GM21423 (cell line): ENCODE measurements around the gene KRTAP21-1.
"Not testable (repeated sequence)": the region's sequence is repeated elsewhere in the genome, so short reads cannot be mapped to it uniquely, and the experiment has no call there.

Source experiments
- ATAC-seq: cut with Tn5 transposase; IDR thresholded peaks from one replicate; pipeline ENCODE4 v1.9.1; 2021; ENCODE audit warnings: mild to moderate bottlenecking, moderate library complexity; ENCODE audit not compliant: unreplicated experiment

The KRTAP21-1 gene

DNA sequence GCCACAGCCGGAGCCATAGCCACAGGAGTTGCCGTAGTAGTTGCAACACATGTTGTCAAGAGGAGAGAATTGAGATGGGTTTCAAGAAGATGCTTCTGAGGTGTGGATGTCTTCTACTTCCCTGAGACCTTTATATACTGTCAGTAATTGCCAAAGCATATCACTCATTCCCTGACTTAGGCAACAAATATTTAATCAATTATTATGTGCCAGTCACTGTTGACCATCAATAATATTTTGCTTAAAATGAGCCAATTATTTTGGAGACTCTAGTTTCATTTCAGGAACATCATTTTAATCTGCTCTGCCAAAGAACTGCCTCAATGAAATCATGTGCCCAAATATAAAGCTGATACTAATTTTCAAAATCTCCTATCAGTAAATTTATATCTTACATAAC is at the start of gene KRTAP21-1:
KRTAP21-1 (minus strand) TSS at position 101 of the 400 bp plus-strand sequence; CDS start at position 51, 50 bp downstream.
- not testable (repeated sequence) for ATAC-seq

DNA sequence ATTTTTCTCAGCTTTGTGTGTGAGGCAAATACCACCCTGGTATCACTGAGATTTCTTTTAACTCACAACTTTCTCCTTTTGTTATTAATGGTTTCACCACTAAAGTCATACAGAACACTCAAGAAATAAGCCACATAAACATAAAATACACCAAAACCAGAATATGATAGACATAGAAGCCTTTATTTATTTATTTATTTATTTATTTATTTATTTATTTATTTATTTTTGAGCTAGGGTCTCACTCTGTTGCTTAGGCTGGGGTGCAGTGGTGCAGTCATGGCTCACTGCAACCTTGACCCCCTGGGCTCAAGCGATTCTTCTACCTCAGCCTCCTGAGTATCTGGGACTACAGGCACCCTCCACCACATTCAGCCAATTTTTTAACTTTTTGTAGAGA is 45.4 kb upstream of the KRTAP21-1 start:
- no peak for ATAC-seq

DNA sequence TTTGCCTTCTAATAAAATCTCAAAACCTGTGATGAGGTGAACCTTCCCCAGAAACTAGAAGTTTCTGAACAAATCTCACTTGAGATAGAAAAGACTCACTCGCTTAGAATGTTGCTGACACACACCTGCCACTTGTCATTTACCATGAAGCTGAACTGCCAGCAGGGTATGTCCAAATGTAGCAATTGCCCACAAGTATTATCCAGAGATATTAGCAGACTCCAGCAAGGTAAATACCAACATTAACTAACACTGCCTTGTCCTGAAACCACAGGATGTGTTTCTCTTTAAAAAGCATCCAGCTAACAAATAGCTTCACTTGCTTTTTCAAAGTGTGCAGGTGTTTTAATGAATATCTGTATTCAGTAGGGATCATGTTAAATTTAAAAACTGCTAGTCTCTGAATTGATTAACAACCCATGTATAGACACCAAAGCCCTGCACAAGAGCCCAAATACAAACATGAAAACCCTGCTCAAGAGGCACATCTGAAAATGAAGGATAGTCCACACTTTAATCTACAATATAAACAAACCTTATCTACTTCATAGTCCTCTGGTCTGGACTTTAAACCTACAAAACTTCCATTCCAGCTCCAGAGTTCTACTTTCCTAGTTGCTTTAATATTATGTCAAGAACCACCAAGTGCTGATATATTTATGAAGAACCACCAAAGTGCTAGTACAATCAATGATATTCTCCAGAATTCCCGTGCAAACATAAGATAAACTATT is 38.5 kb upstream of the KRTAP21-1 start:
- no peak for ATAC-seq

DNA sequence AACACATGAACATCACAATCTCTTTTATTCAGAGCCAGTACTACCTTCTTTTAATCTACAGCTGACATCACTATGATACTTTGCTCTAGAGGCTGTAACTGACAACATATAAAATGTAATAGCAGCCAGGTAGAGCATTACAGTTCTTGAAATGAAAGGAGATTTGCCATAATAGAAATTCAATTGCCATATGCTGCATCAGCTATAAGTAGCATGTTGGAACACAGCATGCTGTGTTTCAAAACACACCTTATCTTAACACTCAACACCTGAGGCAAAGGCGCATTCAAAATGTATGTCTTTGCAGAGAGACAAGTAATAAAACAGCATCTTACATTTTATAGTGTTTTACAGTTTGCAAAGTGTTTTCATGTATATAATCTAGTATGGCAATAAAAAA is 24.0 kb upstream of the KRTAP21-1 start:
- no peak for ATAC-seq

DNA sequence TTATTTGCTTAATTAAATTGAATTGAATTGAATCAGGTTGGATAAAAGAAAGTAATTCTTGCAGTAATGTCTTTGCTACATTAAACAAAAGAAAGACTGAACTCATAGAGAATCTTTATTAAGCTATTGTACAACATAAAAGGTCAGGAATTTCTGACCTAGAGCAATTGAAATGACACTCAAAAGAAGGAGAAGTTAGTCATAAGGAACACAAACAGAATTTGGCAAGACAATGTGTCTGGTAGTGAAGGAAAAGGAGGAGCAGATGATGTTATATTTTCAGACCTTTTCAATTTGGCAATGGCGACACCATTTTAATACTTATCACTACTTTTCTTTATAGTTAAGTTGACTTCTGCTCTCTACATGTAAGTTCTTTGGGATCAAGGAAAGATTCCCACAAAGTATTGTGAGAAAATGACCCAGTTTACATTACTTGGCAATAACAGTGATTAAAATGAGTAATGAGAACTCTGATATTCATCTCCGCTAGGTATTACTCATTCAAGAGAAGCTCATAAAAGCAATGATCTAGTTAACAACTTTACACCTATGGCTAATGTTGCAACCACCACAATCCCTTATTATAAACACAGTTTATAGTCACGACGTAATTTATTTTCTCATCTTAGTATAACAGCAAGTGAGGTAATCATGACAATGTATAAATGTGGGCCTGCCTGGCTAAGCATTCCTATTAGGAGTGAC is 14.7 kb upstream of the KRTAP21-1 start:
- no peak for ATAC-seq

DNA sequence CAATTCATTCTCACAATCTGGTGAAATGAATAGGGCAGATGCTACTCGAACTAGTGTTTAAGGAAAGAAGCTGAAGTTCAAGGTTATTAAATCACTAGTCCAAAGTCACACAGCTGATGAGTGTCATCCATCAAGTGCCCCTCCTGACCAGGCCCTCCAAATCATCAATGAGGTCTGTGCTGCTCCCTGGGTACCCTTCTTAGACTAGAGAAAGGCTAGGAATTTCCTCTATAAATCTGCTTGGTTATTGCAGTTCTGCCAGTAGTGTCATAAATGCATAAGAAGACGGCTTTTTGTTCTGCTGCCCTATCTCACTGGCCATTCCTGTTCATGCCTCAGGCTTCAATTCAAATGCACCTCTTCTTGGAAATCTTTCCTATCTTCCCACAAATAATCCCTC is 5.5 kb upstream of the KRTAP21-1 start:
- no peak for ATAC-seq

DNA sequence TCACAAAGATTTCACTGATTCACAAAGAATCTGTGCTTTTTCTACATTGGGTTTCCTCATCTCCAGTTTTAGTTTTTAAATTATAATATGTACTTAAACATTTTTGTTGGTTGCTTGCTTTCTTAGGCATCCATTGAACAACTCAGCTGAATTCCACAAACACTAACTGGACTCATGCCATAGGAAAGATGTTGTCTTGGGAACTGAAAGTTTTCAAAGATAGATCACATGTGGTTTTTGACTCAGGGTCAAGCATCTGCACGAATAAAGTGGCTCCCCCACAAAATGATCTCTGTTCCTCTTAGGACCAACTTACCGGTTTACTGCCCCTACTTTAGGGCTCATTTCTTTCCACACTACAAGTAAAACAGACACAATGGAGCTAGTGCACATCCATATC is 3.1 kb upstream of the KRTAP21-1 start:
- ATAC-seq: no peak

DNA sequence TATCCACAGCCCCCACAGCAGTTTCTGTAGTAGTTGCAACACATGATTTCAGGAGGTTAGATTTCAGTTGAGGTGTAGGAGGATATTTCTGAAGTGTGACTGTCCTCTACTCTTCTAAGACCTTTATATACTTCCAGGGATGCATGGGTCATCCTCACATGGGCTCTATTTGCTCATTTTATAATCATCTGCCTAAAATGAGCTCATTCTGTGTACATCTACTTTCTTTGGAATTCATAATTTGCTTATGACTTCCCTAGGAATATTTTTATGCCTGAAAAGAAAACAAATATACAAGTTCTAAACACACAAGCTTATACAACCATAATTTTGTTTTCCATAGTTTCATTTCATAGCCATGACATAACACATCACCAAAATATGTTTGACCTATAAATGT is 8.1 kb downstream of the KRTAP21-1 start, which contains the start of gene KRTAP21-2:
KRTAP21-2 (minus strand) TSS at position 101 of the 400 bp plus-strand sequence; CDS start at position 44, 57 bp downstream.
- no peak for ATAC-seq

DNA sequence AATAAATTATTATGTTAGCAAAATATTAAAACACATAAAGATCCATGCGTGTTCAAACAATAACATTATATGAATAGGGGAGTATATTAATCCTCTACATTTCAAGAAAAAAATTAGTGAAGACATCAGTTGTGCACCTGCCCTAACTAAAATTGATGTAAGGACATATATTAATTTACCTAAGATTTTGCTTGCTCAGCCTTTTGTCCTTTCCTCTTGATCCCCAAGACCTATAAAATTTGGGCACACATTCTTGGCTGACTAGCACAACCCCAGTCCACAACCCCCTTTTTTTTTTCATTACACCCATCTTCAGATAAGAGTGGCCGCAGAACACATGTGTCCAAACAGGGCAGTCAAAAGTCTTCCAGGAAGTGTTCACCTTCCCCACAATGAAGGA is 14.8 kb downstream of the KRTAP21-1 start:
- no peak for ATAC-seq

DNA sequence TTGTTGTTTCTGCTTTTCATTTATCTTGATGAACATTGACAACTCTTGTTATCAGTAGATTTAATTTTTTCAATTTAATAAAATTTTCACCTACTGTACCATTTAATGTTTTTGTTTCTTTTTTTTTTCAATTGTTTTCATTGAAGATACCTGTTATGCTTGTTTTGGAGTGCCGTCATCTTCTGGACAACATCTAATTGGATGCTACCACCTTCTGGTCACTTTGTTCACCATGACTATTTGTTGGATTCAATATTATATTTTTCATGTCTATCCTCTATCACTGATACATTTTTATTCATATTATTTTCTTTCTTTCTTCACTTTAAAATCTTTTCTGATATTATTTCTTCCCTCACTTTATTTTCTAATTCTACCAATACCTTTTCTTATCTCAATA is 22.2 kb downstream of the KRTAP21-1 start:
- ATAC-seq: no peak

DNA sequence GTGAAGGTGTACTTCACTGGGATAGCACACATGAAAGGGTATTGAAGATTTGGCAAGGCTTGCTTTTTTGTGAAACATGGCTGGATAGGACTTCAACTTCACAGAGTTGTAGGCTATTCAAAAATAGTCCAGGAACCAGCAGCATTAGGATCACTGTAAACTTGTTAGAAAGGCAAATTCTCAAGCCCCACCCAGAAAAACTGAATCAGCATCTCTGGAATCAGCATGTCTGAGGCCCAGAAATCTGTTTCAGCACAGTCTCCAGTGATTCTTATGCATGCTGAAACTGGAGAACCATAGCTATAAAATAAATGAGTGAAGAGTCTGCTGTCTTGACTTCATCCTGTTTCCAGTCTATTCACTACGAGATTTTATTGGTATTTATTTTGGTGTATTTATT is 28.5 kb downstream of the KRTAP21-1 start:
- ATAC-seq: no peak

DNA sequence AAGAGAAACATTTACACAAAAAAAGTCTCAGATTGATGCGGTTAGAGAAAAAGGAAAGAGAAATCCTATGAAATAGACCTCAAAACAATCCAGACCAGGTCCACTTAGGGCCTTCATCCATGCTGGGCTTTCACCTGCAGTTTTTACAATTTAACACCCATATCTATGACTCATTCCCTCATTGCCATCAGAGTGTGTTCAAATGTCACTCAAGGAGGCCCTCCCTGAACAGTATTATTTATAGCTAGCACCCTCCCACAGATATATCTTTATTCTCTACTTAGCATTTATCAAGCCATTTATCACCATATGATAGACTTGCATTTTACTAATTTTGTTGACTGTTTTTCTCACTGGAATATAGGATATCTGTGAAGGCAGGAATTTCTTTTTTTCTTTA is 35.8 kb downstream of the KRTAP21-1 start:
- no peak for ATAC-seq

DNA sequence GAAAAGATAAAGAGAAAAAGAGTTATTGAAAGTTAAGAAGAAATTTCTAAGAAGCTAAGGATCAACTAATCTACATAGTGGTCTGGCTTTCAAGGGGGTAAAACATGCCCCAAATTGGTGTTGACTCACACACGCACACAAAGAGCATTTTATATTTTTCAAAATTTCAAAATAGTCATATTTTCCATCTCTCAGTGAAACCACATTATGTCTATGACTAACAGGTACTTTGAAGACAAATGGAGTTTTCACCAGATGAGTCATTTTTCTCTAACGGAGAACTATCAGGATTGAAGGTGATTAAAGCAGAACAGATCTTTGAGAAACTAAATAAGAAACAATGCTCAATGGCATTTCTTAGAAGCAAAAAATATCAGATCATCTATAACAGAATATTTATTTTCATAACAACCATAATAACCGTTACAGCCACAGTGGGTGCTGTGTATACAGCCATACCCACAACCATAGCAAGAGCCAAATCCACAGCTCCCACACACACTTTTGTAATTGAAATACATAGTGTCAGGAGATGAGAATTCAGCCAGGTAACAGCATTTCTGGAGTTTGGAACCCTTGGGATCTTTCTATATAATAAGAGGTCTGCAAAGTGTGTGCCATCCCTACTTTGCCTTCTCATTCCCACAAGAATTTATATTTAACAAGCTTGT is 36.9 kb downstream of the KRTAP21-1 start, which contains the start of gene KRTAP21-3:
KRTAP21-3 (minus strand) TSS at position 539 of the 671 bp plus-strand sequence; CDS start at position 521, 18 bp downstream.
- no peak for ATAC-seq

DNA sequence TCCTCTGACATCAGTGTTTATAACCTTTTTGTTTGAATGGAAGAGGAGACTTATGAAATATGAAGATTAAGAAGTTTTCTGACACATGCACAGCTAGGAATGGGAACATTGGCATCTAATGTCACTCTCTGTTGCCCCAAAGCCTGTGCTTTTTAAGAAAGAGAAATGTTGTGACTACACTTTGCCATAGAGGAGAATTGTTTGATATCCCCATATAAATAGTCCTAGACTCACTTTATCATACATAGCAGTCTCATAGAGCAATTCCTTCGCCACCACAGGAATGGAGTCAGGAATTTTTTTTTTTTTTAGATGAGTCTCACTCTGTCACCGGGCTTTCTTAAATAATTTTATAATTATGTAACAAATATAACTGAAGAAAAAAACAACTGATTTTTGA is 38.1 kb downstream of the KRTAP21-1 start:
- ATAC-seq: no peak

DNA sequence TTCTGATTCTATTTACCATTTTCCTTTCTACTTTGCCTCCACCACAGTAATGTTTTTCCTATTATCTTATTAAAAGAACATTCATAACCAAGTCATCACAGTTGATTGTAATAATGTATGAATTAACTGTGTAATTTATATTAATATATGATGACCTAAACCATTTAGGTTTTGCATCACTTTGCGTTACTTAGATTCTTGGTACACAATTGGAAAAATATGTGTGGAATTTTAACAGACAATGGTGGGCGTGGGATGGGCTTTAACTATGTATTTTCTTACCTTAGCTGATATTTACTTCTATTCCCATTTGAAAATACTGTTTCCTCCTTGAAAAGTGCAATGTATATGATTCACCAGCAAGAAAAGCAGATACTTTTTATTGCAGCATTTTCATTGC is 40.3 kb downstream of the KRTAP21-1 start:
- ATAC-seq: no peak

DNA sequence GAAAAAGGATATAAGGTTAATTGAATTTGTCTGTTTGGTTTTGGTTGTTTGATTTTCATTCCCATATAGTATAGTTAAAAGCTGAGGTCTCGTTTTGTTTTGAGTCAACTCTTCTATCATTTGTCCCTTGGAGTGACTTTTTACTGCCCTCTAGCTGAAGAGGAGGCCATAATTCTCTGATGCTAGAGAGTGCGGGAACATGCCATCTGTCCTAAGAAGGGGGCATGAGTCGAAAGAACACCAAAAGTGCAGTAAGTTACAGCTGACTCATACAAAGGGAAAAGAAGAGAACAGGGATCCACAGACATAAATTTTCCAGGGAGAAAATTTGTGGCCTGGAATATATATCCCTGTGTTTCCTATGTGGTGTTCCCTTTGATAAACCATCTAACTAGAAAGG is 40.8 kb downstream of the KRTAP21-1 start:
- no peak for ATAC-seq

DNA sequence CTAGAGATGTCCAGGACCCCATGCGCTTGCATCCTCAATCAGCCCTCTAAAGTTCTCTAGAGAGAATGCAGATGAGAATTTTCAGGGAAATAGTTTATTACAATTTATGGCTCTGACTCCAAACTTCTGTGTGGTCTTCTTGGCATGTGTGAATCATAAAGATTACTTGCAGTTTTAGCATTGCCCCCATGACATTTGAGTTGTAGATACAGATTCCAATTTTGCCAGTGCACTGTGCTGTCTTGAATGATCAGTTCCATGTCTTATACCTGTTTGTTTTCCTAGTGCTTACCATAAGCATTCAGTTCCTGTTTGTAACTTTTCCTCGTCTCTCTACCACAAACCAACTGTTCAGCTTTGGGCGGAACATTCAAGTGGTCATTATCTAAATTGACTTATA is 41.5 kb downstream of the KRTAP21-1 start:
- ATAC-seq: no peak

DNA sequence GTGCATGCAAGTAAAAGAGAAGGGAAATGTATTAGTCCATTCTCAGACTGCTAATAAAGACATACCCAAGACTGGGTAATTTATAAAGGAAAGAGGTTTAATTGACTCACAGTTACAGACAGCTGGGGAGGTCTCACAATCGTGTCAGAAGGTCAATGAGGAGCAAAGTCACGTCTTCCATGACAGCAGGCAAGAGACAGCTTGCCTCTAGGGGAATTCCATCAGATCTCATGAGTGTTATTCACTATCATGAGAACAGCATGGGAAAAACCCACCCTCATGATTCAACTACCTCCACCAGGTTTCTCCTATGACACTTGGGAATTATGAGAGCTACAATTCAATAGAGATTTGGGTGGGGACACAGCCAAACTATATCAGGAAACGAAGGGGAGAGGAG is 44.7 kb downstream of the KRTAP21-1 start:
- no peak for ATAC-seq

DNA sequence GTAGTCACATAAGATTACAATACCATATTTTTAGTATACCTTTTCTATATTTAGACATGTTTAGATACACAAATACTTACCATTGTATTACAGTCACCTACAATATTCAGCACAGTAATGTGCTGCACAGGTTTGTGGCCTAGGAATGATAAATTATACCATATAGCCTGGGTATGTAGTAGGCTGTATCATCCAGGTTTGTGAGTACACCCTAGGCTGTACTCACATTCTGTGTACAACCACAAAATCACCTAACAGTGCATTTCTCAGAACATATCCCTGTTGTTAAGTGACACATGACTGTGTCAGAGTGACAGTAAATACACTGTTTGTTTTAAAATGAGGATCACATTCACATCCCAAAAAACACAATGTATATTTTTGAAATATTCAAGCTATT is 47.8 kb downstream of the KRTAP21-1 start:
- no peak for ATAC-seq
